GM10248 (cell line): Measurements from ENCODE around the gene LBH.

Experiments used
- CTCF ChIA-PET: fragments of 300-600 bp; sonication (Branson Sonifier 250); formaldehyde crosslinking; extraction: SDS; loops from one replicate; lab custom pipeline; 2021; ENCODE audit warnings: antibody characterized with exemption; lab: Yijun Ruan, JAX
- POLR2A ChIA-PET: fragments of 350-650 bp; sonication (Branson Sonifier 250); formaldehyde crosslinking; extraction: SDS; loops from one replicate; lab custom pipeline; 2020; ENCODE audit warnings: antibody characterized with exemption; lab: Yijun Ruan, JAX
- DNase-seq: peaks from one replicate; pipeline ENCODE4 v3.0.0; 2012; ENCODE audit errors: extremely low spot score
- TF ChIP-seq, protein P1 (sequence below): IDR thresholded peaks from 2 replicates; pipeline ENCODE4 v1.5.1; 2012; ENCODE audit warnings: mild to moderate bottlenecking, low read depth; ENCODE audit errors: extremely low read depth, missing control alignments, control extremely low read depth

The LBH gene

DNA sequence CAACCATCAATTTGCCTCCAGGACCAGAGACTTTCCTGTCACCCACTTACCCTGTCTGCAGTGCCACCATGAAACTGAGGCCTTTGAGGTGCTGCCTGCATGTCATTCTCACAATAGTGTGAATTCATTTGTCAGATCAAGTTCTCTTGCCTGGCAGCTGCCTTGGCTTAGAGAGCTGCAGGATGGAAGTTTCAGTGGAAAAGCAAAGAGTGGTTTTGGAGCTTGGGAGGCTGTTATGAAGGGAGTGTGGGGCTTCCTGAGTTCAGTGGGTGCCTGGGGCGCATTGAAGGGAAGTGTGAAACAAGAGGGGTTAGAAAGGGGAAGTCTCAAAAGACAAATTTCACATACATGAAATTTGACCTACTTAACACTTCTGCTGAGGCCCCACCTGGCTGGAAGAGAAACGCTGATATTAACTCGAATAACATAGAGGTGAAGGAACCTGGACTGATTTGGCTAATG, 7.9 kb upstream of the LBH start:
- POLR2A ChIA-PET: interaction anchor here (0.6 to 3.7 kb wide), 2 partner anchors 9 to 67 kb away, joined by 3 to 14 read pairs; no protein-coding TSS in a partner anchor

DNA sequence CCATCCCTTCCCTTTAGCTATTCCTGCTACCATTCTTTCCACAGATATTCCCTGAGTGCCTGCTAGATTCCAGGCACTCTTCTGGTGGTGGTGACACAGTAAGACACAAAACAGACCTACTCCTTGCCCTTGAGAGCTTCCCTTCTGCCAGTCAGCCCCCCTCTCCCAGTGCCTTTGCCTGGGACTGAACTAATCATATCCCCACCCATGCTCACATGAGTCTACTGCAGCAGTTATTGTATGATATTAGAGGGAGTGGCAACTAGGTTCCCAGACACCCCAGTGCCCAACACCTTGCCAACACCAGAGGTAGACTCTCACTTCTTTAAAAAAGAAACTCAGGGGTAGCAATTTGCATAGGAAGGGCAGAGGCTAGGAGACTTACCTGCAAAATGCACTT, 7.2 kb upstream of the LBH start:
- no peak for DNase-seq
- ChIA-PET POLR2A (no interaction called here), CTCF (interaction anchor here (1.4 to 10.9 kb wide), 5 partner anchors 15 to 488 kb away, joined by 3 to 82 read pairs (median 15); no protein-coding TSS in a partner anchor)
- TF ChIP-seq, protein P1, sequence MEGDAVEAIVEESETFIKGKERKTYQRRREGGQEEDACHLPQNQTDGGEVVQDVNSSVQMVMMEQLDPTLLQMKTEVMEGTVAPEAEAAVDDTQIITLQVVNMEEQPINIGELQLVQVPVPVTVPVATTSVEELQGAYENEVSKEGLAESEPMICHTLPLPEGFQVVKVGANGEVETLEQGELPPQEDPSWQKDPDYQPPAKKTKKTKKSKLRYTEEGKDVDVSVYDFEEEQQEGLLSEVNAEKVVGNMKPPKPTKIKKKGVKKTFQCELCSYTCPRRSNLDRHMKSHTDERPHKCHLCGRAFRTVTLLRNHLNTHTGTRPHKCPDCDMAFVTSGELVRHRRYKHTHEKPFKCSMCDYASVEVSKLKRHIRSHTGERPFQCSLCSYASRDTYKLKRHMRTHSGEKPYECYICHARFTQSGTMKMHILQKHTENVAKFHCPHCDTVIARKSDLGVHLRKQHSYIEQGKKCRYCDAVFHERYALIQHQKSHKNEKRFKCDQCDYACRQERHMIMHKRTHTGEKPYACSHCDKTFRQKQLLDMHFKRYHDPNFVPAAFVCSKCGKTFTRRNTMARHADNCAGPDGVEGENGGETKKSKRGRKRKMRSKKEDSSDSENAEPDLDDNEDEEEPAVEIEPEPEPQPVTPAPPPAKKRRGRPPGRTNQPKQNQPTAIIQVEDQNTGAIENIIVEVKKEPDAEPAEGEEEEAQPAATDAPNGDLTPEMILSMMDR: no peak

More for the DNA sequence above, 7.9 kb upstream of the LBH start:
- peak; percentile 49 for DNase-seq
- CTCF ChIA-PET: interaction anchor here (0.9 to 10.9 kb wide), 6 partner anchors 10 to 488 kb away, joined by 3 to 82 read pairs (median 12); no protein-coding TSS in a partner anchor
- TF ChIP-seq, protein P1: no peak

DNA sequence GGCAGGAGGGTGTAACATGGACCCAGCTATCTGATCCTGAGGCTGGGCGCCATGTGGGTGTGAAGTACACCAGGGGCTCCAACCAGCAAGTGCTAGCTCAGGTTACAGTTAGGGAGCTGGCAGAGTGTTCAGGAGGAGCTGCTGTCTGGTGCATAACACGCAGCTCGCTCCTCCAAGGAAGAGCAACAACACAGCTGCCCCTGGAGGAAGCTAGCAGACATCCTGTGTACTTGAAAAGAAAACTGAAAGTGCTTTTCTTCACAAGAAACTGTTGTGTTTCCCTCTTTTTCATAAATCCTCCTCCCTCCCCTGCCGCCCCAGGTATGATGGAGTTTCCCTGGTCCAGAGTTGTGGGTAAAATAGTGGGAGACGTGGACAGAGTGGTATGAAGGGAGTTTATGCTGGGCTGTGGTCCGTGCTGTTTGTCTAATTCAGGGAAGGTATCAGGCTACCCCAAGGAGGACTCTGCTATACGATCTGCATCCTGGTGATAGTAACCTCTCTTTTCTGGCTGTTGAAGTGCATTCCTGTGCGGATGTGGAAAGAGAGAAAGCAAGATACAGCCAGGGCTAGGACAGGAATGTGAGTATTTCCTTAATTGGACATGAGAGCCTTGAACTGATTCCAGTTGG, 6.1 kb upstream of the LBH start:
- TF ChIP-seq, protein P1: no peak
- CTCF ChIA-PET: interaction anchor here (1.4 to 10.9 kb wide), 5 partner anchors 10 to 487 kb away, joined by 3 to 82 read pairs (median 15); no protein-coding TSS in a partner anchor
- DNase-seq: peak; percentile 55
- POLR2A ChIA-PET: no interaction called here

DNA sequence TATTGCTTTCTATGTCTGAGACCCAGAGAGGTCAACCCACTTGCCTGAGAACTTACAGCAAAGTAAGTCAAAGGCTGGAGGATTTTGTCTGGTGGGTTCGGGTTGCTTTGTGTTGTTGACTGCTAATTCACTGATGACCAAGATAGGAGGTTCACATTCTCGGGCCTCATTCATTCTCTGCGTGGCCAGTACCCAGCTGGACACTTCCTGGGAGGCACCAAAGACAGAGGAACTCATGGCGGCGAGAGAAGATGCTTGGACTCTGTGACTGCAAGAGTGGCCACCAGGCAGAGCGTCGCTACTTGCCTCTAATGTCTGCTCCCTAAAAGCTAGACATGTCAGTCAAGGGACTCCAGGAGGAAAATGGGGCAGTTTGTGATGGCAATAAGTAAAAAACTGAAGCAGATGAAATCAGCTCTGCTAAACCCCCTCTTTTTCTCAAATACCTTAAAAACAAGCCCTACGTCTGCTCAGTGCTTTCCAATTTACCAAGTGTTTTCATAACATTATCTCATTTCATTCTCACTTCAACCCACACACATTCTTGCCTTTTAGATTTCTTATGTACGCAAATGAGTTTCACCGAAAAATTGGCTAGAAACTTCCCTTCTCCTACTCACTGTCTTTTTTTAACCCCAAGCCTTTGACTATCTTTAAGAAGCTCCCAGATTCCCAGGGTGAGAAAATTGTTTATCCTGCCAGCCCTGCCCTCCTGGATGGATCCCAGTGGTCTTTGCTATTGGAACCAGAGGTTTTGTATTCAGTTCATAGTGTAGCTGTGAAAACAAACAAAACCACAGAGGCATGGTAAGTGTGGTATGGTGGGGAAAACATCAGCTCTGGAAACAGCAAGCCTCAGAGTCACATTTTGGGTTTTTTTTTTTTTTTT, 4.9 kb upstream of the LBH start:
- DNase-seq: peak; percentile 50
- TF ChIP-seq, protein P1: no peak
- ChIA-PET CTCF (interaction anchor here (0.9 to 10.9 kb wide), 8 partner anchors 9 to 487 kb away, joined by 3 to 82 read pairs (median 4); no protein-coding TSS in a partner anchor), POLR2A (interaction anchor here (0.6 kb wide), 2 partner anchors 25 to 662 kb away, joined by 3 read pairs; no protein-coding TSS in a partner anchor)

DNA sequence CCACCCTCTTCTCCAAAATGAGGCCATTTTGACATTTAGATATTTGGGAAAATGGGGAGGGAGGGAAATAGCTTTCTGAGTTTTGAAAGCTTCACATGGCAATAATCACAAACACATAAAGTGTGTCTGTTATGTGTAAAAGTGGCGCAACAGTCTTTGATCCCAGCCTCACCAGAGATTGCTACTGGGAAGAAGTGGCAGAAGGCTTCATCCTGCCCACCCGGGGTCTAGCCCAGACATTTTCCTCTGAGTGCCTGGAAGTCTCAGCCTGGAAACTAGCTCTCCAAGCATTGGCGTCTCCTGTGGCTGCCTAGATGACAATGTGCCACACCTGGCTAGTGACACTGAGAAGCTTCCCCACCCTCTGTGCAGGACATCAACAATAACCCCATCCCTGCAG, 1.7 kb upstream of the LBH start:
- POLR2A ChIA-PET: interaction anchor here (0.5 kb wide), 1 partner anchor 9 kb away, joined by 4 read pairs; no protein-coding TSS in a partner anchor
- TF ChIP-seq, protein P1: no peak
- DNase-seq: no peak
- CTCF ChIA-PET: interaction anchor here (0.9 to 10.9 kb wide), 11 partner anchors 9 to 482 kb away, joined by 3 to 82 read pairs (median 6); no protein-coding TSS in a partner anchor
